H9 (cell line): ENCODE data around the gene MAD1L1. TPM values are rescaled to one million over a fixed set of nuclear protein-coding genes. Genes with fewer than 3 reads are reported as not detected.
A peak's percentile ranks its signal among the peaks of the same experiment; 100 is the strongest.

Experiments
- DNase-seq: peaks from one replicate; pipeline ENCODE4 v3.0.0-alpha.2; 2017
- H2AFZ ChIP-seq: one replicate; pipeline ENCODE4 v1.6.1; 2013; ENCODE audit warnings: mild to moderate bottlenecking, low read length, control low read depth, moderate library complexity
- H2AK5ac ChIP-seq: 2 replicates; pipeline ENCODE4 v1.6.1; 2013; ENCODE audit warnings: low read length, control low read depth, mixed read lengths; ENCODE audit not compliant: insufficient read length
- H2BK120ac ChIP-seq: one replicate; pipeline ENCODE4 v1.6.1; 2013; ENCODE audit warnings: low read depth, mild to moderate bottlenecking, low read length, control low read depth, inconsistent platforms; ENCODE audit not compliant: poor library complexity, severe bottlenecking
- H2BK12ac ChIP-seq: 2 replicates; pipeline ENCODE4 v1.6.1; 2013; ENCODE audit warnings: low read length, control low read depth, mixed read lengths, low read depth; ENCODE audit not compliant: insufficient read length
- H2BK15ac ChIP-seq: 2 replicates; pipeline ENCODE4 v1.6.1; 2013; ENCODE audit warnings: low read depth, low read length, control low read depth
- H2BK20ac ChIP-seq: one replicate; pipeline ENCODE4 v1.6.1; 2013; ENCODE audit warnings: low read depth, mild to moderate bottlenecking, low read length, control low read depth, inconsistent platforms; ENCODE audit not compliant: poor library complexity, severe bottlenecking
- H2BK5ac ChIP-seq: 2 replicates; pipeline ENCODE4 v1.6.1; 2013; ENCODE audit warnings: low read length, control low read depth, mixed read lengths; ENCODE audit not compliant: insufficient read length
- H3K14ac ChIP-seq: 2 replicates; pipeline ENCODE4 v1.6.1; 2013; ENCODE audit warnings: low read length, control low read depth; ENCODE audit not compliant: insufficient read depth
- H3K18ac ChIP-seq: 2 replicates; pipeline ENCODE4 v1.6.1; 2013; ENCODE audit warnings: low read depth, mild to moderate bottlenecking, mixed read lengths, low read length, control low read depth; ENCODE audit not compliant: insufficient read length
- H3K23ac ChIP-seq: 2 replicates; pipeline ENCODE4 v1.6.1; 2013; ENCODE audit warnings: low read length, control low read depth, mixed read lengths, low read depth; ENCODE audit not compliant: insufficient read length
- H3K23me2 ChIP-seq: 2 replicates; pipeline ENCODE4 v1.6.1; 2013; ENCODE audit warnings: low read depth, mild to moderate bottlenecking, mixed read lengths, low read length, control low read depth; ENCODE audit not compliant: insufficient read length, poor library complexity, severe bottlenecking
- H3K27ac ChIP-seq: 2 replicates; pipeline ENCODE4 v1.5.1; 2013; ENCODE audit warnings: low read length, control low read depth, mixed read lengths, low read depth; ENCODE audit not compliant: insufficient read length
- H3K27me3 ChIP-seq: 2 replicates; pipeline ENCODE4 v1.6.1; 2013; ENCODE audit warnings: low read length, control low read depth, inconsistent platforms; ENCODE audit not compliant: insufficient read depth
- H3K4ac ChIP-seq: 2 replicates; pipeline ENCODE4 v1.6.1; 2013; ENCODE audit warnings: low read depth, mild to moderate bottlenecking, control low read depth, inconsistent platforms, low read length, moderate library complexity
- H3K4me1 ChIP-seq: 2 replicates; pipeline ENCODE4 v1.6.1; 2013; ENCODE audit warnings: low read length, control low read depth, inconsistent platforms; ENCODE audit not compliant: insufficient read depth
- H3K4me2 ChIP-seq: 2 replicates; pipeline ENCODE4 v1.6.1; 2013; ENCODE audit warnings: low read length, control low read depth, mixed read lengths; ENCODE audit not compliant: insufficient read length, insufficient read depth
- H3K56ac ChIP-seq: 2 replicates; pipeline ENCODE4 v1.6.1; 2013; ENCODE audit warnings: low read depth, mild to moderate bottlenecking, mixed read lengths, low read length, control low read depth; ENCODE audit not compliant: insufficient read length
- H3K79me1 ChIP-seq: 2 replicates; pipeline ENCODE4 v1.6.1; 2013; ENCODE audit warnings: low read depth, mild to moderate bottlenecking, moderate library complexity, low read length, control low read depth, inconsistent platforms; ENCODE audit not compliant: insufficient read depth, poor library complexity, severe bottlenecking
- H3K79me2 ChIP-seq: 2 replicates; pipeline ENCODE4 v1.6.1; 2013; ENCODE audit warnings: low read length, control low read depth, inconsistent platforms; ENCODE audit not compliant: insufficient read depth
- H3K9ac ChIP-seq: 2 replicates; pipeline ENCODE4 v1.6.1; 2013; ENCODE audit warnings: low read length, control low read depth, mixed read lengths; ENCODE audit not compliant: insufficient read length; ENCODE audit errors: extremely low read depth
- H3K9me3 ChIP-seq: one replicate; pipeline ENCODE4 v1.6.1; 2013; ENCODE audit warnings: low read depth, low read length, inconsistent platforms; ENCODE audit not compliant: control insufficient read depth
- H3T11ph ChIP-seq: one replicate; pipeline ENCODE4 v1.6.1; 2013; ENCODE audit warnings: mild to moderate bottlenecking, low read length, control low read depth, inconsistent platforms
- H4K20me1 ChIP-seq: one replicate; pipeline ENCODE4 v1.6.1; 2013; ENCODE audit not compliant: control insufficient read depth, insufficient read length, insufficient read depth
- H4K5ac ChIP-seq: 2 replicates; pipeline ENCODE4 v1.6.1; 2013; ENCODE audit warnings: low read depth, mild to moderate bottlenecking, mixed read lengths, low read length, control low read depth; ENCODE audit not compliant: insufficient read length
- H4K8ac ChIP-seq: replicated peaks from 2 replicates; pipeline ENCODE4 v1.6.1; 2013; ENCODE audit warnings: low read length, control low read depth, mixed read lengths, low read depth; ENCODE audit not compliant: insufficient read length
- H4K91ac ChIP-seq: 2 replicates; pipeline ENCODE4 v1.6.1; 2013; ENCODE audit warnings: low read depth, mild to moderate bottlenecking, moderate library complexity, mixed read lengths, low read length, control low read depth; ENCODE audit not compliant: insufficient read length
- H3K27ac Mint-ChIP-seq, 3 experiments: 2 replicates in 2 of 3; 3 replicates in 1 of 3; pipeline ENCODE4 v1.8.0; 2020 to 2021; ENCODE audit warnings: mixed read lengths in 3 of 3, mild to moderate bottlenecking in 1 of 3, moderate library complexity in 1 of 3
- H3K27me3 Mint-ChIP-seq: 2 replicates; pipeline ENCODE4 v1.8.0; 2021; ENCODE audit warnings: low read depth, mild to moderate bottlenecking, moderate library complexity, mixed read lengths
- H3K36me3 Mint-ChIP-seq, 3 experiments: 2 replicates in 2 of 3; 3 replicates in 1 of 3; pipeline ENCODE4 v1.8.0; 2020 to 2021; ENCODE audit warnings: low read depth in 3 of 3, mixed read lengths in 3 of 3; ENCODE audit not compliant: insufficient read depth in 1 of 3
- H3K4me1 Mint-ChIP-seq, 2 experiments: 2 replicates each; pipeline ENCODE4 v1.8.0; 2020; ENCODE audit warnings: mixed read lengths in 2 of 2
- H3K4me3 Mint-ChIP-seq, 2 experiments: 2 replicates in 1 of 2; 3 replicates in 1 of 2; pipeline ENCODE4 v1.8.0; 2020 to 2021; ENCODE audit warnings: mild to moderate bottlenecking in 2 of 2, mixed read lengths in 2 of 2, moderate library complexity in 1 of 2
- H3K9me3 Mint-ChIP-seq, 2 experiments: 2 replicates in 1 of 2; 3 replicates in 1 of 2; pipeline ENCODE4 v1.8.0; 2020; ENCODE audit warnings: mild to moderate bottlenecking in 2 of 2, mixed read lengths in 2 of 2, moderate library complexity in 1 of 2
- CTCF ChIP-seq: fragments of 200-600 bp; sonication (generic); conservative IDR thresholded peaks from 3 replicates; pipeline ENCODE4 v1.8.0; 2021; ENCODE audit warnings: antibody characterized with exemption, mild to moderate bottlenecking
- WGBS: extraction: QIAGEN DNeasy Blood & Tissue Kit; methylation state at CpG from one replicate; pipeline ENCODE4 v1.1.7; 2013; ENCODE audit warnings: missing lambda C conversion rate, low lambda C conversion rate, mixed read lengths; ENCODE audit not compliant: insufficient read length; ENCODE audit errors: extremely low coverage; 5-methylcytosine and 5-hydroxymethylcytosine counted together
- total RNA-seq: library from RNA; stranded (reverse); gene quantifications from 2 replicates; pipeline ENCODE4 v1.2.1, GENCODE V29; 2021

MAD1L1 gene
- total RNA-seq, 1 experiment from 2014 or later: 39.0 TPM

GRCh38 chr7:1939434-1940401, 293.0 kb downstream of the MAD1L1 start:
- Mint-ChIP-seq H3K9me3 (peaks cover 12 to 16% of the 10 kb centered on the region in 2 experiments), H3K36me3 (peaks cover 11 to 18% (median 12%) of the 10 kb centered on the region in 3 experiments), H3K4me3 (no peak overlapping the region), H3K27me3 (no peaks in the 10 kb centered on the region), H3K4me1 (peaks cover 25 to 32% of the 10 kb centered on the region in 2 experiments), H3K27ac (no peak overlapping the region; a peak in 1 of 7 replicates)
- Histone ChIP-seq H3K9ac (no peak overlapping the region), H3K27ac (no peak overlapping the region), H2BK20ac (no peak overlapping the region), H2BK12ac (no peak overlapping the region), H3K4ac (no peak overlapping the region), H3K79me1 (no peaks in the 10 kb centered on the region), H4K8ac (no peak overlapping the region), H3K23me2 (no peaks in the 10 kb centered on the region), H3K4me2 (no peak overlapping the region), H3K23ac (no peak overlapping the region), H4K91ac (no peak overlapping the region), H3K14ac (peak overlapping the region; percentile 58; the same call in 1 of the 2 replicates), H3K79me2 (no peaks in the 10 kb centered on the region), H4K5ac (no peak overlapping the region), H2BK5ac (no peak overlapping the region), H3T11ph (no peak overlapping the region), H2BK120ac (no peak overlapping the region), H3K56ac (no peak overlapping the region), H2AFZ (no peak overlapping the region), H3K27me3 (no peaks in the 10 kb centered on the region), H2AK5ac (no peak overlapping the region), H3K18ac (no peak overlapping the region), H2BK15ac (no peak overlapping the region), H3K9me3 (peaks cover 8% of the 10 kb centered on the region), H4K20me1 (no peaks in the 10 kb centered on the region), H3K4me1 (peaks cover 2% of the 10 kb centered on the region; the same call in 1 of the 2 replicates)
- DNase-seq: no peak
- TF ChIP-seq CTCF: no peak
- no CpG with 5 or more reads among the region's 28 CpGs for WGBS
